ENCODE measurements around the gene CBX7.

DNA sequence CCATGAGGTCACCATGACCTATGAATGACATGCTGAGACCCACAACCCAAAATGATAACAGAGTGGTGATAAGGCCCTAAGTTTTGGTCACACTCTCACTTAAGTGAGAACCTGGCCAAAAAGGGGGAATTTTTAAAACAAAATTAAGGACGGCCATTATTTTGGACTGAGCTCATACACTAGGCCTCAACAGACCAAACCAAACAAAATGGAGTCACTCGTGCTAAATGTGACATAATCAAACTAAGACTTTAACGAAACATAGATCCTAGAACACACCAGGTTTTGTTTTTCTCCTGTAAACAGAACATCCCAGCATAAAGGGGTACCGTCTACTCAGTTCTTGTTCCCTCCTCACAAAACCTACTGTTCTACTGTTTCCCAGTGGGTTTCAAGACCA lies 44.0 kb downstream of the CBX7 start:
- no peak for TF ChIP-seq CTCF (IDR thresholded peaks at IDR 0.05; ENCODE audit: poor library complexity, severe bottlenecking)
- TF ChIP-seq MXI1 (conservative IDR thresholded peaks at IDR 0.05; ENCODE audit: poor library complexity, severe bottlenecking): no peak
- TF ChIP-seq EZH2 (IDR thresholded peaks at IDR 0.05; ENCODE audit: borderline replicate concordance, insufficient read depth, low read length, poor library complexity, severe bottlenecking): no peak
- TF ChIP-seq REST (IDR thresholded peaks at IDR 0.05; ENCODE audit: borderline replicate concordance): no peak
- no peak for TF ChIP-seq POLR2AphosphoS5 (IDR thresholded peaks at IDR 0.05)
- TF ChIP-seq RAD21 (conservative IDR thresholded peaks at IDR 0.05): no peak
- no peak for TF ChIP-seq SMC3 (conservative IDR thresholded peaks at IDR 0.05; ENCODE audit: poor library complexity)
- no peak for TF ChIP-seq EP300 (conservative IDR thresholded peaks at IDR 0.05; ENCODE audit: poor library complexity, severe bottlenecking)
- no peak for TF ChIP-seq TAF1 (IDR thresholded peaks at IDR 0.05; ENCODE audit: low read depth)

Measured in neural cell (in vitro differentiated cells).